HG03280 (cell line): ENCODE data around the gene TMEM248.
"Not testable (repeated sequence)": the region's sequence is repeated elsewhere in the genome, so short reads cannot be mapped to it uniquely, and the experiment has no call there.

Experiments
- ATAC-seq: cut with Tn5 transposase; IDR thresholded peaks from one replicate; pipeline ENCODE4 v1.9.1; 2021; ENCODE audit warnings: mild to moderate bottlenecking, moderate library complexity; ENCODE audit not compliant: unreplicated experiment

TMEM248 gene

GRCh38 chr7:66908598-66908997 is 12.4 kb upstream of the TMEM248 start:
- not testable (repeated sequence) for ATAC-seq

- ATAC-seq = no peak
These were observed 10.2 kb upstream of the TMEM248 start for GRCh38 chr7:66910789-66911188.

- ATAC-seq = not testable (repeated sequence)
These were observed 9.8 kb upstream of the TMEM248 start for GRCh38 chr7:66911191-66911590.

- no peak for ATAC-seq
These were observed 8.8 kb upstream of the TMEM248 start for GRCh38 chr7:66912195-66912594.

- ATAC-seq = no peak
These were observed 7.6 kb upstream of the TMEM248 start for GRCh38 chr7:66913118-66914037.

GRCh38 chr7:66917904-66918303 is 3.1 kb upstream of the TMEM248 start:
- not testable (repeated sequence) for ATAC-seq

- no peak for ATAC-seq
These were observed 1.7 kb upstream of the TMEM248 start for GRCh38 chr7:66919304-66919703.

- no peak for ATAC-seq
These were observed 1.3 kb upstream of the TMEM248 start for GRCh38 chr7:66919704-66920103.

- ATAC-seq = no peak
These were observed 769 bp upstream of the TMEM248 start for GRCh38 chr7:66920256-66920655.

- ATAC-seq = peak; percentile 12
These were observed 432 bp downstream of the TMEM248 start for GRCh38 chr7:66921396-66921917.

GRCh38 chr7:66921918-66922486 is 977 bp downstream of the TMEM248 start:
- peak; percentile 9 for ATAC-seq

- ATAC-seq = no peak
These were observed 4.2 kb downstream of the TMEM248 start for GRCh38 chr7:66925255-66925654.

GRCh38 chr7:66927348-66927948 is 6.4 kb downstream of the TMEM248 start:
- ATAC-seq = no peak

GRCh38 chr7:66928388-66928787 is 7.4 kb downstream of the TMEM248 start:
- ATAC-seq = no peak

GRCh38 chr7:66929165-66929564 is 8.1 kb downstream of the TMEM248 start:
- no peak for ATAC-seq

GRCh38 chr7:66929935-66930334 is 8.9 kb downstream of the TMEM248 start:
- ATAC-seq = no peak

- no peak for ATAC-seq
These were observed 9.3 kb downstream of the TMEM248 start for GRCh38 chr7:66930341-66930740.

GRCh38 chr7:66933469-66933868 is 12.4 kb downstream of the TMEM248 start:
- ATAC-seq = no peak

GRCh38 chr7:66937940-66938339 is 16.9 kb downstream of the TMEM248 start:
- ATAC-seq = no peak

GRCh38 chr7:66939325-66939724 is 18.3 kb downstream of the TMEM248 start:
- no peak for ATAC-seq

- no peak for ATAC-seq
These were observed 25.5 kb downstream of the TMEM248 start for GRCh38 chr7:66946545-66946944.
